Effector memory CD4-positive, alpha-beta T cell (primary cell): ENCODE measurements around the gene MUC22.
"Not testable (repeated sequence)": the region's sequence is repeated elsewhere in the genome, so short reads cannot be mapped to it uniquely, and the experiment has no call there.

ENCODE experiments used
- DNase-seq, 3 donors: peaks; one replicate each; pipeline ENCODE4 v3.0.0-alpha.2; 2020
- H3K27ac ChIP-seq: 2 replicates; pipeline ENCODE4 v1.7.0; 2013; ENCODE audit warnings: mild to moderate bottlenecking, low read length, moderate library complexity; ENCODE audit not compliant: insufficient read depth, poor library complexity, severe bottlenecking
- H3K27me3 ChIP-seq: replicated peaks from 2 replicates; pipeline ENCODE4 v1.7.0; 2013; ENCODE audit warnings: mild to moderate bottlenecking, low read length; ENCODE audit not compliant: insufficient read depth, control insufficient read depth, poor library complexity, severe bottlenecking
- H3K36me3 ChIP-seq: 2 replicates; pipeline ENCODE4 v1.7.0; 2013; ENCODE audit warnings: mild to moderate bottlenecking, low read length, moderate library complexity; ENCODE audit not compliant: control insufficient read depth, insufficient read depth
- H3K4me1 ChIP-seq: 2 replicates; pipeline ENCODE4 v1.7.0; 2013; ENCODE audit warnings: low read length, mild to moderate bottlenecking; ENCODE audit not compliant: control insufficient read depth, insufficient read depth, poor library complexity, severe bottlenecking
- H3K4me3 ChIP-seq: 2 replicates; pipeline ENCODE4 v1.7.0; 2013; ENCODE audit warnings: low read length, low read depth, mild to moderate bottlenecking; ENCODE audit not compliant: insufficient read depth, poor library complexity, severe bottlenecking
- H3K9me3 ChIP-seq: 2 replicates; pipeline ENCODE4 v1.7.0; 2013; ENCODE audit warnings: mild to moderate bottlenecking, low read length, moderate library complexity; ENCODE audit not compliant: control insufficient read depth

MUC22 gene

DNA sequence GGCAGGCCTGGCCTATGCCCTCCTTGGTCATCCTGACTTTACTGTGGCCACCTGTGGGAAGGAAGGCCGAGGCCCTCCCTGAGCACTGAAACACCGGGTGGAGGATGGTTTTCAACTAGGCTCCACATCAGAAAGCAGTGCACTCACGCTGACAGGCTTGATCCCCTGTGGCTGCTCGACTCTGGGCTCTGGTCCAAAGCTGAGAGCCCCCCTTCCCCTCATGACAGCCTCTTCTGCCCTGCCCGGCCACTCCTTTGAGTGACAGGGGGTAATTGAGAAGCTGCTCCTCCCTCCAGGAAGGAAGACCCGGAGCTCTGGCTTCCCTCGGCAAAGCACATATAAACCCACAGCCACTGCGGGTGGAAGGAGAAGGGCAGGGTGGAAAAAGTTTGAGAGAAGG lies 43.6 kb downstream of the MUC22 start:
- no peaks in the 10 kb centered on the region for H3K36me3 ChIP-seq
- no peaks in the 10 kb centered on the region for H3K4me1 ChIP-seq
- no peak overlapping the region for H3K4me3 ChIP-seq
- no peaks in the 10 kb centered on the region for H3K9me3 ChIP-seq
- no peak overlapping the region for H3K27ac ChIP-seq
- H3K27me3 ChIP-seq = peaks cover 3% of the 10 kb centered on the region
- no peak for DNase-seq

DNA sequence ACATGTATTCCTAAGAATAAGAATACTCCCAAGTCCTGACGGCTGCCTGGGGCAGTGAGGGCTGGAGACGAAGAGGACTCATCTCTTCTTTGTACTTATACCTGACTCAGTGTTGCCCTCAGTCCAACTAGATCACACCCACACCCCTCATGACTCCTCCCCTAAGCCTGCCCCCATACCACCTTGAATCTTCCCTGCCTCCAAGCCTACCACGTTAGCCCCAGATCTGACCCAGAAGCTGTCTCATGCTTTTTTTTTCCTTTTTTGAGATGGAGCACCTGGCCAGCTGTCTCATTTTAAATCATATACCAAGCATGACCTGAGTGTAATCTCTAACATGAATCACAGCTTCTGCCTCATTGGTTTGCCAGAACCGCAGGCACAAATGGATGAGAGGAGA lies 45.2 kb downstream of the MUC22 start:
- Histone ChIP-seq H3K36me3 (no peaks in the 10 kb centered on the region), H3K27me3 (peaks cover 3% of the 10 kb centered on the region), H3K27ac (no peak overlapping the region), H3K4me3 (no peak overlapping the region), H3K9me3 (no peaks in the 10 kb centered on the region), H3K4me1 (no peaks in the 10 kb centered on the region)
- DNase-seq = no peak

DNA sequence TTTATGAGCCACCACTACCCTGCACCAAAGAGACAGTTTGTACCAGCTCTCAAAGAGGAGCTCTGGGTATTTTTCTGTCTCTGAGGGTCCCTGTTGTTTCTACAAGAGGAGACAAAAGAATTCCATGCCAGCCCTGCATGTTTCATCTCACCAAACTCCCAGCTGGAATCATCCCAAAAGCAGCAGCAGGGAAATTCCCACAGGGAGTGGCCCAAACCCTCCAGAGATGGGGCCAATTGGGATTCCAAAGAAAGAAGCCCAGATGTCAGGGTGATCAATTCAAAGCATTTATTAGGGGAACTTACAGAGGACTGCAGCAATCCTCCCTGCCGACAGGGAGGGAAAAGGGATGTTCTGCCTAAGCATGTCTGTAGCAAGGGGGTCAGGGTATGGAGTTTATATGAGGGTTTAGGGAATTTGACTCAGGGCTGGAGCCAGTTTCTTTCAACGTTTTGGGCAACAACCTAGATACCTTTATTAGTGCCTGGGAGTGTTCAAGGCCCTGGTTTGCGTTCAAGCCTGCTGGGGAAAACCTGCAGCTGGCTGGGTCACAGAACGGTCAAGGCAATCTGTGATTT lies 47.2 kb downstream of the MUC22 start:
- Histone ChIP-seq H3K9me3 (no peaks in the 10 kb centered on the region), H3K4me1 (no peaks in the 10 kb centered on the region), H3K27ac (no peak overlapping the region), H3K27me3 (peaks cover 3% of the 10 kb centered on the region), H3K4me3 (no peak overlapping the region), H3K36me3 (no peaks in the 10 kb centered on the region)
- no peak for DNase-seq

DNA sequence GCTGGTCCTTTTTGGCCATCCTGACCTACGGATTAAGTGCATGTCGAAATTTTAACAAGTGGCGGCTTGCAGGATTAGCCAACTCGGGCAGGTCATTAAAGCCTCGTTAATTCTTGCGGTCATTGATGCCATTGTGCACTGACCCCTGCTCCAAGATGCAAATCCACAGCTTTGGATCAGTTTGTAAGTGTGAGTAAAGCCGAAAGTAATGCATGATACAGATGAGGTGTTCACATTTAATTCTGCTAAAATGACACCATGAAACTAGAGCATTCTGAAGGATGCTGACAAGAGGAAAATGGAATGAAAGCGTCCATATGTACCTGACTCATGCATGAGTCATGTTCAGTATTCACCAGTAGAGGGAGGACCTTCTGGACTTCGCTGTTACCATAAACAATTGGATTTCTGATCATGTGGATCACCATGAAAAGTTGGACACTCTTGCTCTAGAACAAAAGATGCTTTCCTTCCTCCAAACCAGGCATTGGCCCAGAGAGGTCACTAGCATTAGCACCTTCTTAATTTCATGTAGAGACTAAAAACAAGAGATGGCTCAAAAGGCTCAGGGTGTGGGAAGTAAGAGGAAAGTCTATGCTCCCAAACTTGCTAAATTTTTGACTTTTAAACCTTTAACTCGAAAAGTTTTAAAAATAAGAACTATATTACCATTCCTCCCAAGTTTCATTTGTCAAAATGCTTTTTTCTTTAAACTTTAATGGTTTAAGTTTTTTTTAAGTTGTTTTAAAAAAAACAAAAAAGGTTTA lies 48.0 kb downstream of the MUC22 start:
- Histone ChIP-seq H3K4me1 (no peaks in the 10 kb centered on the region), H3K27ac (no peak overlapping the region), H3K27me3 (peaks cover 3% of the 10 kb centered on the region), H3K9me3 (no peaks in the 10 kb centered on the region), H3K36me3 (no peaks in the 10 kb centered on the region), H3K4me3 (no peak overlapping the region)
- no peak for DNase-seq

DNA sequence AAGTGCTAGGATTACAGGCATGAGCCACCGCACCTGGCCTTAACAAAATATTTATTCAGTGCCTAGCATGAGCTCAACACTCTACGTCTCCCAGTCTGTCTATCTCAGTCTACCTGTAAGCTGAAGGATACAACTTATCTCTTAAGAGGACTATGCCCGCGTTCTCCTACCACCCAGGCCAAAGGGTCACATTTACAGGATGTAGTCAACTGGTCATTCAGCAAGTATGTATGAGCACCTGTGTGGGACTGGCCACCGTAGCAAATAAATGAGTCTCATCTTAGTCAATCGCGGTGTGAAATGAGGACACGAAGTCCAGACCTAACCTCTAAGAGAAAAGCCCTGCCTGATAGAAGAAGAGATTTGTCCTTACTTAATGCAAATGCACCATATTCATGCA lies 49.9 kb downstream of the MUC22 start:
- Histone ChIP-seq H3K4me1 (no peaks in the 10 kb centered on the region), H3K36me3 (no peaks in the 10 kb centered on the region), H3K27ac (no peak overlapping the region), H3K4me3 (no peak overlapping the region), H3K9me3 (no peaks in the 10 kb centered on the region), H3K27me3 (no peaks in the 10 kb centered on the region)
- DNase-seq = no peak

DNA sequence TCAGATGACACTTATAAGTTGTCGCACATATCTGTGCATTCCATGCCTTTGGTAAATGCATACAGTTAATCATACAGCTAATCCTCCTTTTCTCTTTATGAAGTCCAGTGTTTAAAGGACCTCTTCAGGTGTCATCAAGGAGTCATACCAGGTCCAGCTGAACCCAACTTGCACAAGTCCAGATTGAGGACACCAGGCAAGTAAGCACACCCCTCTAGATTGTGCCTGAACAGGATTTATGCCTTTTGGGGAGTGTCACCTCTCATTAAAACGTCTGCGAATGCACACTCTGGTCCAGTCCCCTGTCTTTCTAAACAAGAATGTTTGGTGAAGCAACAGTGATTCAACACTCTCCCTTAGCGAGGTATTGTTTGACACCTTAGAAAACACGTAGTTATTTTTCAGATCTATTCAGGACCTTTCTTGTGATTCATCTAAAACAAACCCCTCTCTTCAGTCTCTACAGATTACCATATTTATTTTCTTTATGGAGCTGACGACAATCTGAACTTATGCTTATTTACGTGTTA lies 53.7 kb downstream of the MUC22 start:
- Histone ChIP-seq H3K36me3 (no peaks in the 10 kb centered on the region), H3K9me3 (no peaks in the 10 kb centered on the region), H3K27me3 (no peaks in the 10 kb centered on the region), H3K4me3 (no peak overlapping the region), H3K4me1 (no peaks in the 10 kb centered on the region), H3K27ac (no peak overlapping the region)
- DNase-seq = no peak

DNA sequence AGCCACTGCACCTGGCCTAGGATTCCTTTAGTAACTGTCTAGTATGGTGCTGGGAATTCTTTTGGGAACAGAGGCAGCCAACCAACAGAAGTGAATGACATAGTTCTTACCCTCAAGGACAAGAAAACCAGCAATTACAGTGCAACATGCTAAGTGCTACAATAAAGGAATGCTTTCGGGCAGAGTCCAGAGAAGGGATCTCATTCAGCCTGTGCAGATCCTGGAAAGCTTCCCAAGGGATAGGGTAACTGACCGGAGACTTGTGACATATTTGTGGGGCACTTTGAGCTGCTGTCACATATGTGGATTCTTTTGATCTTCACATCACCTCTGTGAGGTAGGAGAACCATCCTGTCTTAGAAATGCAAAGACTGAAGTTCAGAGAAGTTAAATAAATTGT lies 55.3 kb downstream of the MUC22 start:
- H3K4me3 ChIP-seq = no peak overlapping the region
- H3K9me3 ChIP-seq = no peaks in the 10 kb centered on the region
- H3K4me1 ChIP-seq = no peaks in the 10 kb centered on the region
- DNase-seq = no peak
- H3K27ac ChIP-seq = no peak overlapping the region
- H3K36me3 ChIP-seq = no peaks in the 10 kb centered on the region
- H3K27me3 ChIP-seq = no peaks in the 10 kb centered on the region

DNA sequence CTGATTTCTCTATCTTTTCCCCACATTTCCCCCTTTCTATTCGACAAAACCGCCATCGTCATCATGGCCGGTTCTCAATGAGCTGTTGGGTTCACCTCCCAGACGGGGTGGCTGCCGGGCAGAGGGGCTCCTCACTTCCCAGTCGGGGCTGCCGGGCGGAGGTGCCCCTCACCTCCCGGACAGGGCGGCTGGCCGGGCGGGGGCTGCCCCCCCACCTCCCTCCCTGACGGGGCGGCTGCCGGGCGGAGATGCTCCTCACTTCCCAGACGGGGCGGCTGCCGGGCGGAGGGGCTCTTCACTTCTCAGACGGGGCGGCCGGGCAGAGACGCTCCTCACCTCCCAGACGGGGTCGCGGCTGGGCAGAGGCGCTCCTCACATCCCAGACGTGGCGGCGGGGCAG lies 56.8 kb downstream of the MUC22 start:
- not testable (repeated sequence) for H3K9me3 ChIP-seq, H3K4me3 ChIP-seq, H3K36me3 ChIP-seq, DNase-seq, H3K27ac ChIP-seq, H3K4me1 ChIP-seq, H3K27me3 ChIP-seq

DNA sequence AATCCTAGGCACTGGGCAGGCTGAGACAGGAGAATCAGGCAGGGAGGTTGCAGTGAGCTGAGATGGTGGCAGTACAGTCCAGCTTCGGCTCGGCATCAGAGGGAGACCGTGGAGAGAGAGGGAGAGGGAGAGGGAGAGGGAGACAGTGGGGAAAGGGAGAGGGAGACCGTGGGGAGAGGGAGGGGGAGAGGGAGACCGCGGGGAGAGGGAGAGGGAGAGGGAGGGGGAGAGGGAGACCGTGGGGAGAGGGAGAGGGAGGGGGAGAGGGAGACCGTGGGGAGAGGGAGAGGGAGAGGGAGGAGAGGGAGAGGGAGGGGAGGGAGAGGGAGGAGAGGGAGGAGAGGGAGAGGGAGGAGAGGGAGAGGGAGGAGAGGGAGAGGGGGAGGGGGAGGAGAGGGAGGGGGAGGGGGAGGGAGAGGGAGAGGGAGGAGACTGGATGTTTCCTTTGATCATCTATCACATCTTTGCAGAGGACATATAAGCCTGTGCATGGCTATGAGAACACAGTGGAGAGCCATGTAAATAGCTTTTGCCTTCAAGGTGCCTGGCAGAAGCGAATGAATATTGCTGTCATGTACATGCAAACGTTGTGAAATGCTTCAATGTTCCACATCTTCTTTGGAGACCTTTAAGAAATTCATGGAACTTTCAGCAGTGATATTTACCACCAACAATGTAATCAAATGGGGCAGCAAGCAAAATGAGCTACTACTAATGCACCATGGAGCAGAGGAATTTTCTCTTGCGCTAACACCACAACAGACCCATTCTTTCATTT lies 57.8 kb downstream of the MUC22 start:
- H3K4me3 ChIP-seq, H3K27me3 ChIP-seq, H3K4me1 ChIP-seq, H3K27ac ChIP-seq, H3K9me3 ChIP-seq, DNase-seq, H3K36me3 ChIP-seq: not testable (repeated sequence)
